Upper lobe of left lung (tissue), 6 donors: ENCODE data around the gene DDX6. TPM values are rescaled to one million over a fixed set of nuclear protein-coding genes. Genes with fewer than 3 reads are reported as not detected.
A peak's percentile ranks its signal among the peaks of the same experiment; 100 is the strongest.
"Not testable (repeated sequence)": the region's sequence is repeated elsewhere in the genome, so short reads cannot be mapped to it uniquely, and the experiment has no call there.

Source experiments
- ATAC-seq, 2 donors: fragments of 200-7000 bp; cut with Tn5 transposase; one replicate each; pipeline ENCODE4 v1.9.1; 2022; ENCODE audit warnings: mild to moderate bottlenecking in 2 of 2, moderate library complexity in 2 of 2; ENCODE audit not compliant: low FRiP score in 2 of 2
- DNase-seq, 2 donors: peaks; one replicate each; pipeline ENCODE4 v3.0.0-alpha.2; 2019 to 2020
- H3K27ac ChIP-seq, 4 donors: fragments of 200-600 bp; sonication (generic); one replicate each; pipeline ENCODE4 v1.5.1; 2016 to 2019
- H3K27me3 ChIP-seq, 4 donors: fragments of 200-600 bp; sonication (generic); one replicate each; pipeline ENCODE4 v1.5.1; 2017 to 2019
- H3K36me3 ChIP-seq, 4 donors: fragments of 200-600 bp; sonication (generic); one replicate each; pipeline ENCODE4 v1.5.1; 2016 to 2019
- H3K4me1 ChIP-seq, 4 donors: fragments of 200-600 bp; sonication (generic); one replicate each; pipeline ENCODE4 v1.5.1; 2018 to 2019
- H3K4me3 ChIP-seq, 4 donors: fragments of 200-600 bp; sonication (generic); one replicate each; pipeline ENCODE4 v1.5.1; 2017 to 2019; ENCODE audit warnings: mild to moderate bottlenecking in 2 of 4, moderate library complexity in 1 of 4
- H3K9me3 ChIP-seq, 4 donors: fragments of 200-600 bp; sonication (generic); one replicate each; pipeline ENCODE4 v1.5.1; 2018 to 2019
- CTCF ChIP-seq, 6 experiments: fragments of 450-650 bp in 4 of 6; fragments of 200-600 bp in 2 of 6; sonication (generic) in 2 of 6; IDR thresholded peaks; one replicate each; pipeline ENCODE4 v1.5.1; 2016 to 2019; ENCODE audit warnings: antibody characterized with exemption in 6 of 6
- EP300 ChIP-seq, 4 donors: sonication (generic); formaldehyde crosslinking; IDR thresholded peaks; one replicate each; pipeline ENCODE4 v1.5.1; 2017; ENCODE audit warnings: antibody characterized with exemption in 4 of 4, control low read depth in 2 of 4
- POLR2A ChIP-seq, 4 donors: fragments of 450-650 bp; IDR thresholded peaks; one replicate each; pipeline ENCODE4 v1.5.1; 2016 to 2017; ENCODE audit warnings: antibody characterized with exemption in 4 of 4, mild to moderate bottlenecking in 2 of 4
- POLR2AphosphoS5 ChIP-seq, 2 donors: sonication (generic); formaldehyde crosslinking; IDR thresholded peaks; one replicate each; pipeline ENCODE4 v1.5.1; 2017; ENCODE audit warnings: antibody characterized with exemption in 2 of 2
- whole genome bisulfite sequencing, 2 donors: methylation state at CpG; one replicate each; pipeline ENCODE4 v1.1.5; 2017 to 2018; 5-methylcytosine and 5-hydroxymethylcytosine counted together
- total RNA-seq, 6 donors: library from RNA; depleted of rRNA in 4 of 6; stranded (reverse); fragments of >200 nt in 4 of 6; gene quantifications; one replicate each; pipeline versions ENCODE4 v1.1.0 to v1.2.1, GENCODE V29; 2016 to 2021
- donor health status: DM: no; HTN: no; CAD: no; lungs with moderate emphysema.
- donor health status: DM: no; HTN: yes; CAD: no; lungs with severe emphysema.

DDX6 gene
- total RNA-seq, 6 donors from 2014 or later: 39.8 to 107 (median 76.7) TPM

- not testable (repeated sequence) for H3K36me3 ChIP-seq, H3K4me3 ChIP-seq, H3K27ac ChIP-seq, ATAC-seq, H3K9me3 ChIP-seq, DNase-seq, H3K27me3 ChIP-seq, H3K4me1 ChIP-seq
- 82 to 83% methylated on average over 3 to 4 of the region's 10 CpGs for WGBS, 2 donors
- peak in 1 of 2 donors; percentile 20 for TF ChIP-seq POLR2AphosphoS5 (IDR thresholded peaks at IDR 0.05)
Observed at GRCh38 chr11:118721478-118722015, 69.4 kb downstream of the DDX6 start.

- H3K4me1 ChIP-seq, DNase-seq, H3K9me3 ChIP-seq, H3K27me3 ChIP-seq, ATAC-seq, H3K36me3 ChIP-seq: not testable (repeated sequence)
- WGBS, 2 donors: 40 to 47% methylated on average over 8 of the region's 9 CpGs
- Histone ChIP-seq H3K27ac (peak overlapping the region in 2 of 4 donors; percentile 51 to 61), H3K4me3 (peak overlapping the region in 3 of 4 donors; percentile 29 to 34 (median 31))
Observed at GRCh38 chr11:118720740-118721139, 70.2 kb downstream of the DDX6 start.

- not testable (repeated sequence) for ATAC-seq, DNase-seq, H3K9me3 ChIP-seq, H3K4me1 ChIP-seq, H3K27me3 ChIP-seq, H3K36me3 ChIP-seq
- WGBS, 2 donors: 48 to 56% methylated on average over 2 to 13 of the region's 13 CpGs
- H3K27ac ChIP-seq: peak overlapping the region in 3 of 4 donors; percentile 51 to 63 (median 61)
- peak overlapping the region in 3 of 4 donors; percentile 29 to 34 (median 31) for H3K4me3 ChIP-seq
Observed at GRCh38 chr11:118720078-118720477, 70.9 kb downstream of the DDX6 start.

GRCh38 chr11:118718562-118718961, 72.4 kb downstream of the DDX6 start:
- DNase-seq, H3K36me3 ChIP-seq, H3K4me3 ChIP-seq, H3K27me3 ChIP-seq, H3K4me1 ChIP-seq, H3K9me3 ChIP-seq, ATAC-seq: not testable (repeated sequence)
- WGBS, 2 donors: 58 to 62% methylated on average over 7 of the region's 7 CpGs
- H3K27ac ChIP-seq: peak overlapping the region in 3 of 4 donors; percentile 35 to 67 (median 46)

GRCh38 chr11:118717733-118718132, 73.2 kb downstream of the DDX6 start:
- H3K9me3 ChIP-seq, DNase-seq, H3K4me3 ChIP-seq, ATAC-seq, H3K27me3 ChIP-seq, H3K36me3 ChIP-seq, H3K4me1 ChIP-seq: not testable (repeated sequence)
- H3K27ac ChIP-seq: peak overlapping the region in 2 of 4 donors; percentile 35 to 67
- 56 to 68% methylated on average over 3 to 4 of the region's 4 CpGs for WGBS, 2 donors

GRCh38 chr11:118717221-118717620, 73.7 kb downstream of the DDX6 start:
- ATAC-seq: not testable (repeated sequence)

GRCh38 chr11:118715837-118716260, 75.1 kb downstream of the DDX6 start:
- WGBS, 2 donors: 45 to 58% methylated on average over 4 of the region's 4 CpGs
- Histone ChIP-seq H3K4me3 (no peak overlapping the region), H3K9me3 (no peaks in the 10 kb centered on the region), H3K36me3 (no peaks in the 10 kb centered on the region), H3K27me3 (no peaks in the 10 kb centered on the region), H3K27ac (peak overlapping the region in 2 of 4 donors; percentile 27 to 33), H3K4me1 (peaks cover 0 to 10% (median 4%) of the 10 kb centered on the region in 4 donors)
- TF ChIP-seq EP300 (IDR thresholded peaks at IDR 0.05) (no peak), POLR2AphosphoS5 (IDR thresholded peaks at IDR 0.05) (no peak)
- ATAC-seq: no peak
- DNase-seq: no peak

More at GRCh38 chr11:118717221-118717620, 73.7 kb downstream of the DDX6 start:
- H3K4me3 ChIP-seq, DNase-seq, H3K27ac ChIP-seq, H3K27me3 ChIP-seq, H3K4me1 ChIP-seq, H3K9me3 ChIP-seq, H3K36me3 ChIP-seq: not testable (repeated sequence)
- 85 to 90% methylated on average over 5 to 6 of the region's 6 CpGs for WGBS, 2 donors

- no peak for DNase-seq
- H3K27ac ChIP-seq: peak overlapping the region in 2 of 4 donors; percentile 27 to 33
Observed at GRCh38 chr11:118715245-118715831, 75.6 kb downstream of the DDX6 start.

More at GRCh38 chr11:118715245-118715831, 75.6 kb downstream of the DDX6 start:
- ATAC-seq: peak; percentile 58 to 69
- peaks cover 0 to 10% (median 4%) of the 10 kb centered on the region in 4 donors for H3K4me1 ChIP-seq
- 65 to 71% methylated on average over 5 of the region's 5 CpGs for WGBS, 2 donors
- H3K36me3 ChIP-seq: no peaks in the 10 kb centered on the region
- TF ChIP-seq CTCF (IDR thresholded peaks at IDR 0.05): no peak
- TF ChIP-seq POLR2A (IDR thresholded peaks at IDR 0.05): no peak
- TF ChIP-seq POLR2AphosphoS5 (IDR thresholded peaks at IDR 0.05): no peak
- no peak for TF ChIP-seq EP300 (IDR thresholded peaks at IDR 0.05)
- no peaks in the 10 kb centered on the region for H3K27me3 ChIP-seq
- H3K4me3 ChIP-seq: no peak overlapping the region
- no peaks in the 10 kb centered on the region for H3K9me3 ChIP-seq
